Left renal cortex interstitium (tissue), 4 donors: Measurements from ENCODE around the gene RASA2. TPM values are rescaled to one million over a fixed set of nuclear protein-coding genes. Genes with fewer than 3 reads are reported as not detected.
"Not testable (repeated sequence)": the region's sequence is repeated elsewhere in the genome, so short reads cannot be mapped to it uniquely, and the experiment has no call there.

Source experiments
- DNase-seq, 4 donors: peaks; one replicate each; pipeline ENCODE4 v3.0.0-alpha.2; 2013; ENCODE audit warnings: low read depth in 4 of 4, low spot score in 2 of 4, missing footprints in 1 of 4
- polyA plus RNA-seq, 4 donors: library from polyadenylated mRNA; unstranded; fragments of 120-200 nt; gene quantifications; one replicate each; pipeline ENCODE4 v1.2.1, GENCODE V29; 2013; ENCODE audit not compliant: insufficient read length in 4 of 4

Gene RASA2
- polyA plus RNA-seq, 4 donors = 17.4 to 30.5 (median 20.9) TPM

GRCh38 chr3:141457624-141458236 is 29.1 kb upstream of the RASA2 start:
- DNase-seq = no peak

- DNase-seq = no peak
These were observed 27.8 kb upstream of the RASA2 start for GRCh38 chr3:141459008-141459407.

- peak in 3 of 4 donors; percentile 39 to 83 (median 68) for DNase-seq
These were observed 26.6 kb upstream of the RASA2 start for GRCh38 chr3:141460097-141460704.

GRCh38 chr3:141462176-141462859 is 24.5 kb upstream of the RASA2 start:
- no peak for DNase-seq

- DNase-seq = no peak
These were observed 21.6 kb upstream of the RASA2 start for GRCh38 chr3:141465221-141465620.

GRCh38 chr3:141466633-141467169 is 20.1 kb upstream of the RASA2 start:
- no peak for DNase-seq

- DNase-seq = no peak
These were observed 17.1 kb upstream of the RASA2 start for GRCh38 chr3:141469720-141470119.

GRCh38 chr3:141471160-141471559 is 15.7 kb upstream of the RASA2 start:
- DNase-seq = no peak

GRCh38 chr3:141476033-141476432 is 10.8 kb upstream of the RASA2 start:
- no peak for DNase-seq

GRCh38 chr3:141477224-141477623 is 9.6 kb upstream of the RASA2 start:
- no peak for DNase-seq

- no peak for DNase-seq
These were observed 8.7 kb upstream of the RASA2 start for GRCh38 chr3:141478139-141478538.

- not testable (repeated sequence) for DNase-seq
These were observed 8.0 kb upstream of the RASA2 start for GRCh38 chr3:141478840-141479239.

- no peak for DNase-seq
These were observed 4.4 kb upstream of the RASA2 start for GRCh38 chr3:141482245-141482922.

- no peak for DNase-seq
These were observed 2.0 kb upstream of the RASA2 start for GRCh38 chr3:141484701-141485287.

- peak in 2 of 4 donors; percentile 15 to 23 for DNase-seq
These were observed 959 bp upstream of the RASA2 start for GRCh38 chr3:141485641-141486495.

GRCh38 chr3:141486496-141486745 is 406 bp upstream of the RASA2 start:
- DNase-seq = peak in 3 of 4 donors; percentile 29 to 53 (median 38)

GRCh38 chr3:141487521-141488252 is 860 bp downstream of the RASA2 start:
- DNase-seq = peak; percentile 44 to 65 (median 54)

GRCh38 chr3:141489203-141489602 is 2.4 kb downstream of the RASA2 start:
- DNase-seq = no peak

- DNase-seq = no peak
These were observed 4.3 kb downstream of the RASA2 start for GRCh38 chr3:141491081-141491480.
